ENCODE measurements around the gene C17orf78. TPM values are rescaled to one million over a fixed set of nuclear protein-coding genes. Genes with fewer than 3 reads are reported as not detected.

Gene C17orf78
- total and polyA plus RNA-seq, 9 donors, result 0.16 to 0.88 (median 0.29) TPM; not detected in 6

- Histone ChIP-seq H3K9me3 (replicated peaks; ENCODE audit: control insufficient read depth, low read depth, low read length) (no peaks in the 10 kb centered on the region), H3K4me3 (ENCODE audit: low read length) (no peak overlapping the region), H3K36me3 (ENCODE audit: control insufficient read depth, insufficient read depth, low read length) (peaks cover 4% of the 10 kb centered on the region), H3K27me3 (ENCODE audit: control insufficient read depth, insufficient read depth, low read length) (no peaks in the 10 kb centered on the region), H3K27ac (ENCODE audit: low read length) (no peak overlapping the region), H3K4me1 (ENCODE audit: control insufficient read depth, insufficient read depth, low read length) (no peaks in the 10 kb centered on the region)
- DNase-seq, result no peak
- WGBS (ENCODE audit: insufficient coverage), result 29% methylated on average over 1 of the region's 3 CpGs
Measured at GRCh38 chr17:37384560-37385149, 8.9 kb downstream of the C17orf78 start.

- peaks cover 4% of the 10 kb centered on the region for H3K36me3 ChIP-seq (ENCODE audit: control insufficient read depth, insufficient read depth, low read length)
- H3K27ac ChIP-seq (ENCODE audit: low read length), result no peak overlapping the region
- no peaks in the 10 kb centered on the region for H3K9me3 ChIP-seq (replicated peaks; ENCODE audit: control insufficient read depth, low read depth, low read length)
- H3K27me3 ChIP-seq (ENCODE audit: control insufficient read depth, insufficient read depth, low read length), result no peaks in the 10 kb centered on the region
- no peak for DNase-seq
- H3K4me3 ChIP-seq (ENCODE audit: low read length), result no peak overlapping the region
- no peaks in the 10 kb centered on the region for H3K4me1 ChIP-seq (ENCODE audit: control insufficient read depth, insufficient read depth, low read length)
Measured at GRCh38 chr17:37385474-37385990, 9.7 kb downstream of the C17orf78 start.

- no peak overlapping the region for H3K4me3 ChIP-seq (ENCODE audit: low read length)
- no peaks in the 10 kb centered on the region for H3K27me3 ChIP-seq (ENCODE audit: control insufficient read depth, insufficient read depth, low read length)
- H3K36me3 ChIP-seq (ENCODE audit: control insufficient read depth, insufficient read depth, low read length), result peaks cover 4% of the 10 kb centered on the region
- no peak for DNase-seq
- H3K4me1 ChIP-seq (ENCODE audit: control insufficient read depth, insufficient read depth, low read length), result no peaks in the 10 kb centered on the region
- WGBS (ENCODE audit: insufficient coverage), result no CpG with 5 or more reads among the region's 5 CpGs
- no peak overlapping the region for H3K27ac ChIP-seq (ENCODE audit: low read length)
- H3K9me3 ChIP-seq (replicated peaks; ENCODE audit: control insufficient read depth, low read depth, low read length), result no peaks in the 10 kb centered on the region
Measured at GRCh38 chr17:37386462-37386861, 10.7 kb downstream of the C17orf78 start.

GRCh38 chr17:37388266-37388665 is 12.5 kb downstream of the C17orf78 start:
- DNase-seq, result no peak
- Histone ChIP-seq H3K9me3 (replicated peaks; ENCODE audit: control insufficient read depth, low read depth, low read length) (no peaks in the 10 kb centered on the region), H3K4me1 (ENCODE audit: control insufficient read depth, insufficient read depth, low read length) (no peaks in the 10 kb centered on the region), H3K36me3 (ENCODE audit: control insufficient read depth, insufficient read depth, low read length) (peaks cover 4% of the 10 kb centered on the region), H3K27ac (ENCODE audit: low read length) (no peak overlapping the region), H3K4me3 (ENCODE audit: low read length) (no peak overlapping the region), H3K27me3 (ENCODE audit: control insufficient read depth, insufficient read depth, low read length) (no peaks in the 10 kb centered on the region)
- WGBS (ENCODE audit: insufficient coverage), result no CpG with 5 or more reads among the region's 3 CpGs

GRCh38 chr17:37389160-37389559 is 13.4 kb downstream of the C17orf78 start:
- no peak overlapping the region for H3K27ac ChIP-seq (ENCODE audit: low read length)
- H3K4me1 ChIP-seq (ENCODE audit: control insufficient read depth, insufficient read depth, low read length), result no peaks in the 10 kb centered on the region
- whole genome bisulfite sequencing (ENCODE audit: insufficient coverage), result no CpG with 5 or more reads among the region's 4 CpGs
- H3K9me3 ChIP-seq (replicated peaks; ENCODE audit: control insufficient read depth, low read depth, low read length), result no peaks in the 10 kb centered on the region
- no peak for DNase-seq
- peaks cover 4% of the 10 kb centered on the region for H3K36me3 ChIP-seq (ENCODE audit: control insufficient read depth, insufficient read depth, low read length)
- no peak overlapping the region for H3K4me3 ChIP-seq (ENCODE audit: low read length)
- no peaks in the 10 kb centered on the region for H3K27me3 ChIP-seq (ENCODE audit: control insufficient read depth, insufficient read depth, low read length)

- no peaks in the 10 kb centered on the region for H3K4me1 ChIP-seq (ENCODE audit: control insufficient read depth, insufficient read depth, low read length)
- peaks cover 4% of the 10 kb centered on the region for H3K36me3 ChIP-seq (ENCODE audit: control insufficient read depth, insufficient read depth, low read length)
- no peak overlapping the region for H3K27ac ChIP-seq (ENCODE audit: low read length)
- H3K27me3 ChIP-seq (ENCODE audit: control insufficient read depth, insufficient read depth, low read length), result no peaks in the 10 kb centered on the region
- no CpG with 5 or more reads among the region's 6 CpGs for WGBS (ENCODE audit: insufficient coverage)
- DNase-seq, result no peak
- no peaks in the 10 kb centered on the region for H3K9me3 ChIP-seq (replicated peaks; ENCODE audit: control insufficient read depth, low read depth, low read length)
- H3K4me3 ChIP-seq (ENCODE audit: low read length), result no peak overlapping the region
Measured at GRCh38 chr17:37391146-37391545, 15.4 kb downstream of the C17orf78 start.

- no peaks in the 10 kb centered on the region for H3K4me1 ChIP-seq (ENCODE audit: control insufficient read depth, insufficient read depth, low read length)
- no peaks in the 10 kb centered on the region for H3K9me3 ChIP-seq (replicated peaks; ENCODE audit: control insufficient read depth, low read depth, low read length)
- no peak for DNase-seq
- no peak overlapping the region for H3K27ac ChIP-seq (ENCODE audit: low read length)
- no CpG with 5 or more reads among the region's 3 CpGs for WGBS (ENCODE audit: insufficient coverage)
- H3K36me3 ChIP-seq (ENCODE audit: control insufficient read depth, insufficient read depth, low read length), result peaks cover 4% of the 10 kb centered on the region
- no peak overlapping the region for H3K4me3 ChIP-seq (ENCODE audit: low read length)
- no peaks in the 10 kb centered on the region for H3K27me3 ChIP-seq (ENCODE audit: control insufficient read depth, insufficient read depth, low read length)
Measured at GRCh38 chr17:37392024-37392590, 16.3 kb downstream of the C17orf78 start.

GRCh38 chr17:37393352-37393751 is 17.6 kb downstream of the C17orf78 start:
- Histone ChIP-seq H3K4me3 (ENCODE audit: low read length) (no peak overlapping the region), H3K4me1 (ENCODE audit: control insufficient read depth, insufficient read depth, low read length) (no peaks in the 10 kb centered on the region), H3K27ac (ENCODE audit: low read length) (no peak overlapping the region), H3K27me3 (ENCODE audit: control insufficient read depth, insufficient read depth, low read length) (no peaks in the 10 kb centered on the region), H3K9me3 (replicated peaks; ENCODE audit: control insufficient read depth, low read depth, low read length) (no peaks in the 10 kb centered on the region), H3K36me3 (ENCODE audit: control insufficient read depth, insufficient read depth, low read length) (peaks cover under 1% of the 10 kb centered on the region)
- DNase-seq, result no peak
- whole genome bisulfite sequencing (ENCODE audit: insufficient coverage), result 86% methylated on average over 3 of the region's 7 CpGs

- no peak for DNase-seq
- H3K4me1 ChIP-seq (ENCODE audit: control insufficient read depth, insufficient read depth, low read length), result no peaks in the 10 kb centered on the region
- 80% methylated on average over 2 of the region's 5 CpGs for WGBS (ENCODE audit: insufficient coverage)
Measured at GRCh38 chr17:37399265-37399803, 23.5 kb downstream of the C17orf78 start.

GRCh38 chr17:37400505-37400904 is 24.7 kb downstream of the C17orf78 start:
- Histone ChIP-seq H3K4me3 (ENCODE audit: low read length) (no peak overlapping the region), H3K4me1 (ENCODE audit: control insufficient read depth, insufficient read depth, low read length) (peaks cover 5% of the 10 kb centered on the region), H3K27ac (ENCODE audit: low read length) (no peak overlapping the region), H3K9me3 (replicated peaks; ENCODE audit: control insufficient read depth, low read depth, low read length) (no peaks in the 10 kb centered on the region), H3K27me3 (ENCODE audit: control insufficient read depth, insufficient read depth, low read length) (no peaks in the 10 kb centered on the region), H3K36me3 (ENCODE audit: control insufficient read depth, insufficient read depth, low read length) (no peaks in the 10 kb centered on the region)
- DNase-seq, result no peak

More at GRCh38 chr17:37399265-37399803, 23.5 kb downstream of the C17orf78 start:
- Histone ChIP-seq H3K36me3 (ENCODE audit: control insufficient read depth, insufficient read depth, low read length) (no peaks in the 10 kb centered on the region), H3K4me3 (ENCODE audit: low read length) (no peak overlapping the region), H3K27ac (ENCODE audit: low read length) (no peak overlapping the region), H3K27me3 (ENCODE audit: control insufficient read depth, insufficient read depth, low read length) (no peaks in the 10 kb centered on the region), H3K9me3 (replicated peaks; ENCODE audit: control insufficient read depth, low read depth, low read length) (no peaks in the 10 kb centered on the region)
